Left ventricle myocardium inferior (tissue), 1 donor: Measurements from ENCODE around the gene CCDC149. TPM values are rescaled to one million over a fixed set of nuclear protein-coding genes. Genes with fewer than 3 reads are reported as not detected.

Source experiments
- DNase-seq: peaks from one replicate; pipeline ENCODE4 v3.0.0-alpha.2; 2020
- H3K27ac ChIP-seq: fragments of 200-600 bp; replicated peaks from 2 replicates; pipeline ENCODE4 v1.8.0; 2021
- H3K27me3 ChIP-seq: fragments of 200-600 bp; 2 replicates; pipeline ENCODE4 v1.8.0; 2021; ENCODE audit warnings: low read depth
- H3K36me3 ChIP-seq: fragments of 200-600 bp; 2 replicates; pipeline ENCODE4 v1.8.0; 2021
- H3K4me1 ChIP-seq: fragments of 200-600 bp; 2 replicates; pipeline ENCODE4 v1.8.0; 2021
- H3K4me3 ChIP-seq: fragments of 200-600 bp; 2 replicates; pipeline ENCODE4 v1.8.0; 2021; ENCODE audit warnings: mild to moderate bottlenecking, moderate library complexity
- H3K9me3 ChIP-seq: fragments of 200-600 bp; replicated peaks from 2 replicates; pipeline ENCODE4 v1.8.0; 2021
- CTCF ChIP-seq: fragments of 200-600 bp; IDR thresholded peaks from 2 replicates; pipeline ENCODE4 v1.8.0; 2021; ENCODE audit warnings: antibody characterized with exemption, mild to moderate bottlenecking, borderline replicate concordance
- intact Hi-C: fragments of 100-400 bp; cut with micrococcal nuclease; formaldehyde crosslinking; loops from one replicate; pipeline ENCODE4 v1.11.0; 2022
- total RNA-seq: library from RNA; stranded (reverse); fragmentation: NEBNext Ultra II Directional; extraction: Animal tissue kit (Norgen Biotek cat#: 25700); gene quantifications from one replicate; pipeline ENCODE4 v1.2.1, GENCODE V29; 2021
- donor health status: DM: no; HTN: yes; CAD: no; lungs with severe emphysema.

The CCDC149 gene
- total RNA-seq, 1 donor from 2014 or later: 9.0 TPM

GRCh38 chr4:24806206-24806990 is 106.4 kb downstream of the CCDC149 start:
- Histone ChIP-seq H3K27me3 (no peaks in the 10 kb centered on the region), H3K9me3 (no peaks in the 10 kb centered on the region), H3K4me1 (peaks cover 20% of the 10 kb centered on the region), H3K36me3 (peaks cover 15% of the 10 kb centered on the region), H3K4me3 (no peak overlapping the region), H3K27ac (no peak overlapping the region)
- TF ChIP-seq CTCF: no peak
- intact Hi-C loops: no loop called here
- no peak for DNase-seq

- no peak for TF ChIP-seq CTCF
- H3K36me3 ChIP-seq: peaks cover 15% of the 10 kb centered on the region
- peaks cover 28% of the 10 kb centered on the region for H3K4me1 ChIP-seq
- no peaks in the 10 kb centered on the region for H3K9me3 ChIP-seq
- no peak overlapping the region for H3K27ac ChIP-seq
- no peak overlapping the region for H3K4me3 ChIP-seq
- DNase-seq: no peak
- H3K27me3 ChIP-seq: no peaks in the 10 kb centered on the region
- intact Hi-C loops: no loop called here
These were observed 107.3 kb downstream of the CCDC149 start for GRCh38 chr4:24805566-24805965.

- Histone ChIP-seq H3K27me3 (peaks cover 5% of the 10 kb centered on the region), H3K4me1 (peaks cover 33% of the 10 kb centered on the region), H3K9me3 (no peaks in the 10 kb centered on the region), H3K36me3 (peaks cover 15% of the 10 kb centered on the region), H3K27ac (no peak overlapping the region), H3K4me3 (no peak overlapping the region)
- no peak for TF ChIP-seq CTCF
- no peak for DNase-seq
- intact Hi-C loops: no loop called here
These were observed 107.8 kb downstream of the CCDC149 start for GRCh38 chr4:24805067-24805466.

GRCh38 chr4:24802648-24803047 is 110.2 kb downstream of the CCDC149 start:
- H3K4me3 ChIP-seq: no peak overlapping the region
- peaks cover 24% of the 10 kb centered on the region for H3K27me3 ChIP-seq
- no peak for DNase-seq
- H3K4me1 ChIP-seq: peaks cover 32% of the 10 kb centered on the region
- TF ChIP-seq CTCF: no peak
- no peak overlapping the region for H3K27ac ChIP-seq
- H3K36me3 ChIP-seq: peaks cover 2% of the 10 kb centered on the region
- intact Hi-C loops: no loop called here
- no peaks in the 10 kb centered on the region for H3K9me3 ChIP-seq

GRCh38 chr4:24801136-24801855 is 111.5 kb downstream of the CCDC149 start:
- TF ChIP-seq CTCF: no peak
- Histone ChIP-seq H3K4me3 (peak overlapping the region; percentile 53), H3K9me3 (no peaks in the 10 kb centered on the region), H3K27me3 (peaks cover 32% of the 10 kb centered on the region), H3K4me1 (peaks cover 32% of the 10 kb centered on the region), H3K36me3 (no peaks in the 10 kb centered on the region), H3K27ac (peak overlapping the region; percentile 58)
- intact Hi-C loops: no loop called here
- DNase-seq: no peak
